Fibroblast of villous mesenchyme (primary cell): ENCODE data around the gene TOP2A. TPM values are rescaled to one million over a fixed set of nuclear protein-coding genes. Genes with fewer than 3 reads are reported as not detected.
A peak's percentile ranks its signal among the peaks of the same experiment; 100 is the strongest.

ENCODE experiments used
- DNase-seq: peaks from one replicate; pipeline ENCODE4 v3.0.0-alpha.2; 2010; ENCODE audit warnings: low read depth
- H3K4me3 ChIP-seq: 2 replicates; pipeline ENCODE4 v1.5.1; 2011; ENCODE audit warnings: low read depth, mild to moderate bottlenecking, low read length
- total RNA-seq: library from RNA; depleted of rRNA; stranded (reverse); fragments of >200 nt; gene quantifications from 2 replicates; pipeline ENCODE4 v1.2.3, GENCODE V29; 2012
- TF ChIP-seq, protein P1 (sequence below): IDR thresholded peaks from 2 replicates; pipeline ENCODE4 v1.5.1; 2012; ENCODE audit warnings: low read depth, mild to moderate bottlenecking, low read length; ENCODE audit not compliant: insufficient read depth

Gene TOP2A
- total RNA-seq, 1 donor: 105 TPM

GRCh38 chr17:40366861-40367518 lies 50.7 kb downstream of the TOP2A start:
- no peak for DNase-seq
- no peak overlapping the region for H3K4me3 ChIP-seq
- TF ChIP-seq, protein P1, sequence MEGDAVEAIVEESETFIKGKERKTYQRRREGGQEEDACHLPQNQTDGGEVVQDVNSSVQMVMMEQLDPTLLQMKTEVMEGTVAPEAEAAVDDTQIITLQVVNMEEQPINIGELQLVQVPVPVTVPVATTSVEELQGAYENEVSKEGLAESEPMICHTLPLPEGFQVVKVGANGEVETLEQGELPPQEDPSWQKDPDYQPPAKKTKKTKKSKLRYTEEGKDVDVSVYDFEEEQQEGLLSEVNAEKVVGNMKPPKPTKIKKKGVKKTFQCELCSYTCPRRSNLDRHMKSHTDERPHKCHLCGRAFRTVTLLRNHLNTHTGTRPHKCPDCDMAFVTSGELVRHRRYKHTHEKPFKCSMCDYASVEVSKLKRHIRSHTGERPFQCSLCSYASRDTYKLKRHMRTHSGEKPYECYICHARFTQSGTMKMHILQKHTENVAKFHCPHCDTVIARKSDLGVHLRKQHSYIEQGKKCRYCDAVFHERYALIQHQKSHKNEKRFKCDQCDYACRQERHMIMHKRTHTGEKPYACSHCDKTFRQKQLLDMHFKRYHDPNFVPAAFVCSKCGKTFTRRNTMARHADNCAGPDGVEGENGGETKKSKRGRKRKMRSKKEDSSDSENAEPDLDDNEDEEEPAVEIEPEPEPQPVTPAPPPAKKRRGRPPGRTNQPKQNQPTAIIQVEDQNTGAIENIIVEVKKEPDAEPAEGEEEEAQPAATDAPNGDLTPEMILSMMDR: no peak

DNA sequence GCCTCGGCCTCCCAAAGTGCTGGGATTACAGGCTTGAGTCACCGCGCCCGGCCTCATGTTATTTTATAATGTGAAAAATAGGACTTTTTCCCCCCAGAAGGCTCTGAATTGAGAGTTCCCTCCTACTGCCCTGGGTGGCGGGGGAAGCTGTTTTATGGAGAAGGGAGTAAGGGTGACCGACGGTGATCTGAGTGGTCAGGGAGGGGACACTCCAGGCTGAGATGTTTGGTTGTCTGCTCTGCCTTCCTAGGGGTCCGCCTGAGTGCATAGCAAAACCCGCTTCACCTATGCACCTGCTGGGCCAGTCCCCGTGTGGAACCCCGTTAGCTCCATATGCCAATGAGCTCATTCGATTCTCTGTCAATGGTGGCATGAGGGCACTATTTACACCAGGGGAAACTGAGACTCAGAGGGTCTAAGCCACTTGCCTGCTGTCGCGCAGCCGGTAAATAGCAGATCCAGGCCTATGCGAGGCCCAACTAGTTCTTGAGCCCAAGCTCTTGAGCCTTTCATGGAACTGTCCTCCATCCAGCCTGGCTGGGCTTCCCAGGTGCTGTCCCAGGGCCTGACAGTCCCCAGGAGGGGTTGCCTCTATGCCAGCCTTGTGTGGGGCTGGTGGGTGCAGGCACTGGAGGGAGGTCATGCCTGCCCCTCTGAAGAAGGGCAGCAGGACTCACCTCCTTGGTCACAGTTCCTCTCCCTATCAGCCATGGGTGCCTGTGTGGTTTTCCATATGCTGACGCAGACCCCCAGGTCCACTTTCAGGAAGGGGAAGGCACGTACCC lies 51.4 kb downstream of the TOP2A start:
- no peak overlapping the region for H3K4me3 ChIP-seq
- DNase-seq: no peak
- TF ChIP-seq, protein P1: no peak

DNA sequence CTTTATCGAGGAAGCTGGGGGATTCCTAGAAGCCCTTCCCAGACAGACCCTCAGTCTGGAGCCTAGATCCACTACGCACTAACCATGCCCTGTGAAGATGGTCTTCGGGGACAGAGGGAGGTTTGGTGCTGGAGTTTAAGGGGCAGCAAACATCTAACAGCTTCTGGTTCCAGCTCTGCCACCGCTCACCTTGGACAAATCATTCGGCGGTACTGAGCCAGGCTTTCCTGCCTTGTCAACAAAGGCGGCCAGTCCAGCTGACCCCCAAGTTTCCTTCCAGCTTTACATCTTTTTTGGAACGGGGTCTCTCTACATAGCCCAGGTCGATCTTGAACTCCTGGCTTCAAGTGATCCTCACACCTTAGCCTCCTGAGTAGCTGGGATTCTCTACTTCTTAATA lies 52.8 kb downstream of the TOP2A start:
- H3K4me3 ChIP-seq: no peak overlapping the region
- TF ChIP-seq, protein P1: no peak
- DNase-seq: no peak

- TF ChIP-seq, protein P1: no peak
- peak within 1 kb of the TSS; percentile 62 for H3K4me3 ChIP-seq
- no peak for DNase-seq
These were observed 53.4 kb downstream of the TOP2A start, which contains the start of gene GJD3 for GRCh38 chr17:40364121-40364861. Gene GJD3 (minus strand): TSS chr17:40364737. CDS start chr17:40363815, 922 bp downstream.

- TF ChIP-seq, protein P1: no peak
- H3K4me3 ChIP-seq: peak overlapping the region; percentile 62
- DNase-seq: peak; percentile 42
These were observed 54.4 kb downstream of the TOP2A start for GRCh38 chr17:40363111-40363827.

DNA sequence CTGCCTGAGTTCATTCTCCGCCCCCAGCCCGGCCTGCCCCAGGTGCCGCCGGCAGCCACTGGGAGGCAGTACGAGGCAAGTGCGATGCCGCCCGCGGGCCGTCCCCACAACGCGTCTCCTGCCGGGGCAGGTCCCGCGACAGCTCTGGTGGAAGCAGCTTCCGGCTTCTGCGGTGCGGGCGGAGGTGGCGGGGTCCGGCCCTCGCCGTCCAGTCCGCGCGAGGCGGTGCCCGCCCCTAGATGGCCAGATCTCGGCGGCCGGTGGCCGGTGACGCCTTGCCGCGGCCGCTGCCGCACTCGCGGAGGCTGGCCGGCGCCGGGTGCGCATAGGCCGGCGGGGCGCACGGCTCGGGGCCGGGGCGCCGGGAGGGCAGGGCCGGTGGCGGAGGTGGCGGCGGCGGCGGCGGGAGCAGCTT lies 55.0 kb downstream of the TOP2A start:
- TF ChIP-seq, protein P1: peak; percentile 65
- H3K4me3 ChIP-seq: peak overlapping the region; percentile 62
- peak; percentile 76 for DNase-seq
